Endothelial cell (in vitro differentiated cells): ENCODE results near the gene NSD2. TPM values are rescaled to one million over a fixed set of nuclear protein-coding genes. Genes with fewer than 3 reads are reported as not detected.

Experiments
- DNase-seq: peaks from one replicate; pipeline ENCODE4 v3.0.0; 2021; ENCODE audit warnings: low spot score
- H3K27ac Mint-ChIP-seq: one replicate; pipeline ENCODE4 v1.8.0; 2021; ENCODE audit warnings: mixed read lengths, inconsistent platforms; ENCODE audit not compliant: unreplicated experiment
- H3K27me3 Mint-ChIP-seq: one replicate; pipeline ENCODE4 v1.8.0; 2021; ENCODE audit warnings: mild to moderate bottlenecking, moderate library complexity, mixed read lengths, inconsistent platforms; ENCODE audit not compliant: unreplicated experiment
- H3K36me3 Mint-ChIP-seq: one replicate; pipeline ENCODE4 v1.8.0; 2021; ENCODE audit warnings: mild to moderate bottlenecking, low read depth, mixed read lengths, inconsistent platforms; ENCODE audit not compliant: unreplicated experiment
- H3K4me1 Mint-ChIP-seq: one replicate; pipeline ENCODE4 v1.8.0; 2021; ENCODE audit warnings: mild to moderate bottlenecking, mixed read lengths, inconsistent platforms; ENCODE audit not compliant: unreplicated experiment
- H3K4me3 Mint-ChIP-seq: one replicate; pipeline ENCODE4 v1.8.0; 2021; ENCODE audit warnings: mild to moderate bottlenecking, mixed read lengths, inconsistent platforms; ENCODE audit not compliant: unreplicated experiment
- H3K9me3 Mint-ChIP-seq: one replicate; pipeline ENCODE4 v1.8.0; 2021; ENCODE audit warnings: mixed read lengths, inconsistent platforms; ENCODE audit not compliant: unreplicated experiment
- total RNA-seq: library from RNA; stranded (reverse); fragmentation: NEBNext Ultra II Directional; extraction: Animal tissue kit (Norgen Biotek cat#: 25700); gene quantifications from one replicate; pipeline ENCODE4 v1.2.1, GENCODE V29; 2021; ENCODE audit not compliant: unreplicated experiment
- TF ChIP-seq, protein P1 (sequence below): fragments of 200-600 bp; sonication (generic); IDR thresholded peaks from one replicate; pipeline ENCODE4 v1.5.0; 2021; ENCODE audit warnings: antibody characterized with exemption; ENCODE audit not compliant: unreplicated experiment

Gene NSD2
- total RNA-seq, 1 donor from 2014 or later: 93.5 TPM

DNA sequence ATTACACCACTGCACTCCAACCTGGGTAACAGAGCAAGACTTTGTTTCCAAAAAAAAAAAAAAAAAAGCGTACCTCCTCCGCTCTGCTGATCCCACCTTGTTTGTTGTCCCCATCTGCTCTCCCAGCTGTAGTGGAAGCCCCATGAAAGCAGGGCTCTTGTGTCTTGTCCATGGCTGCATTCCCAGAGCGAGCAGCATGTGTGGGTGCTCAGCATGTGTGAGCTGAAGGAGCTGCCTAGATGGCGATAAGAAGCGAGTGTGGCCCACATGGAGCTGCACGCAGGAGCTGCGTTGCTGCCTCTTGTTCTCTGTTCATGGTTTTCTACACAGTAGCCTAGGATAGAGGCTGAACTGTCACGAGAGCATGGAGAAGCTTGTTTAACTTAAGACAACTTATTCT lies 12.4 kb downstream of the NSD2 start:
- Mint-ChIP-seq H3K27me3 (peaks cover 9% of the 10 kb centered on the region), H3K27ac (no peak overlapping the region), H3K4me3 (no peak overlapping the region), H3K36me3 (peaks cover 6% of the 10 kb centered on the region), H3K9me3 (no peaks in the 10 kb centered on the region), H3K4me1 (peaks cover 22% of the 10 kb centered on the region)
- TF ChIP-seq, protein P1, sequence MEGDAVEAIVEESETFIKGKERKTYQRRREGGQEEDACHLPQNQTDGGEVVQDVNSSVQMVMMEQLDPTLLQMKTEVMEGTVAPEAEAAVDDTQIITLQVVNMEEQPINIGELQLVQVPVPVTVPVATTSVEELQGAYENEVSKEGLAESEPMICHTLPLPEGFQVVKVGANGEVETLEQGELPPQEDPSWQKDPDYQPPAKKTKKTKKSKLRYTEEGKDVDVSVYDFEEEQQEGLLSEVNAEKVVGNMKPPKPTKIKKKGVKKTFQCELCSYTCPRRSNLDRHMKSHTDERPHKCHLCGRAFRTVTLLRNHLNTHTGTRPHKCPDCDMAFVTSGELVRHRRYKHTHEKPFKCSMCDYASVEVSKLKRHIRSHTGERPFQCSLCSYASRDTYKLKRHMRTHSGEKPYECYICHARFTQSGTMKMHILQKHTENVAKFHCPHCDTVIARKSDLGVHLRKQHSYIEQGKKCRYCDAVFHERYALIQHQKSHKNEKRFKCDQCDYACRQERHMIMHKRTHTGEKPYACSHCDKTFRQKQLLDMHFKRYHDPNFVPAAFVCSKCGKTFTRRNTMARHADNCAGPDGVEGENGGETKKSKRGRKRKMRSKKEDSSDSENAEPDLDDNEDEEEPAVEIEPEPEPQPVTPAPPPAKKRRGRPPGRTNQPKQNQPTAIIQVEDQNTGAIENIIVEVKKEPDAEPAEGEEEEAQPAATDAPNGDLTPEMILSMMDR: no peak
- no peak for DNase-seq

DNA sequence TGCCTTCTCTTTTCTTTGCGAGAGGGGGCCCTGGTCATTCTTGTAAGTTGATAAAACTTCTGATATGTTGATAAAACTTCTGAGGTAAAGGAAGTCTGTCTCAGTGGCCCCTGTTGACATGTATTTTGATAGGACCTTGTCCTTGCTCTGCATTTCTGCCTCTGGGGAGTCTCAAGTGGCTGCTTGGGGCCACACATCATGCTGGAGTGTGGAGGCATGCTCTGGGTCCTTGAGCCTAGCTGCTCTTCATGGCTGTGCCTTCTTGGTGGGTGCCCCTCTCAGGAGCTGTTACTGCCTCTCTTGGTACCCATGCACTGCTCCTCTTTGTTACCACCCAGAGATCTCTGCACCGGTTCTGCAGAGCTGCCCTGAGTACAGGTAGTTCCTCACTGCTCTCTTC lies 14.2 kb downstream of the NSD2 start:
- Mint-ChIP-seq H3K27me3 (peaks cover 7% of the 10 kb centered on the region), H3K9me3 (no peaks in the 10 kb centered on the region), H3K27ac (no peak overlapping the region), H3K4me3 (no peak overlapping the region), H3K4me1 (peaks cover 15% of the 10 kb centered on the region), H3K36me3 (no peaks in the 10 kb centered on the region)
- no peak for DNase-seq
- TF ChIP-seq, protein P1: no peak

DNA sequence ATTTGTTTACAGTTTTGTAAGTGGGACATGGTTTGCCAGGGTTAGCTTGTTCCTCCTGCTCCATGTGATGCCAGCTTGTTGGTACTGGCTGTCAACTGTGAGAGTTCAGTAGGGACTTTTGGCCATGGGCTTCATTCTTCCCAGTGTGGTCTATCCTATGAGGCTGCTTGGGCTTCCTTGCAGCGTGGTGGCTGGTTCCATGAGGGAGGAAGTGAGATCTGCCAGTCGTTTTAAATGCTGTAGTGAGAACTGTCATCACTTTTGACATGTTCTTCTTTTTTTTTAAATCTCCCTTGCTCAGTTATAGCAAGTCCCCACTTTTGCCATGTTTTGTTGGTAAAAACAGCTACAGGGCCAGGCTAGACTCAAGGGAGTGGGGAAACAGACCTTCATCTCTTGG lies 15.9 kb downstream of the NSD2 start:
- no peaks in the 10 kb centered on the region for H3K9me3 Mint-ChIP-seq
- H3K36me3 Mint-ChIP-seq: no peaks in the 10 kb centered on the region
- H3K27ac Mint-ChIP-seq: no peak overlapping the region
- H3K4me1 Mint-ChIP-seq: peaks cover 8% of the 10 kb centered on the region
- no peak overlapping the region for H3K4me3 Mint-ChIP-seq
- H3K27me3 Mint-ChIP-seq: peaks cover 3% of the 10 kb centered on the region
- DNase-seq: no peak
- TF ChIP-seq, protein P1: no peak

DNA sequence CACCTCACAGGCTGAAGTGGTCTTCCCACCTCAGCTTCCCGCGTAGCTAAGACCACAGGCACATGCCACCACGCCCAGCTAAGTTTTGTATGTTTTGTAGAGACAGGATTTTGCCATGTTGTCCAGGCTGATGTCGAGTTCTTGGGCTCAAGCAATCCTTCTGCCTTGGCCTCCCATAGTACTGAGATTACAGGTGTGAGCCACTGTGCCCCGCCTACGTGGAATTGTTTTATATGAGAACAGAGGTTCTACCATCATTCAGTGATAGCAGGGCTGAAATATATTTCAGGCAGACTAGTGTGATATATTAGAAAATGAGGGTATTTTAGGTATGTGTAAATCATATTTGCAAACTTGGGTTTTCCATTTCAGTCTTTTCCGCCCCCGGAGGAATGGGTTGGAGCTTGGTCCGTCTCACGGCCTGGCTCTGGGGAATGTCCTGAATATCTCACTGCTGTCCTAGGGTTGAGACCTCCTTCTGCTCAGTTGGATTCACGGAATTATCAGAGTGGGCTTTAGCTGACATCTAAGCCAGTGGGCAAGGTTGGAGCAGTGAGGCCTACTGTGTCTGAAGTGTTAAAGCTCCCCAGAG lies 19.9 kb downstream of the NSD2 start:
- H3K27me3 Mint-ChIP-seq: no peaks in the 10 kb centered on the region
- H3K4me1 Mint-ChIP-seq: peaks cover 5% of the 10 kb centered on the region
- no peaks in the 10 kb centered on the region for H3K9me3 Mint-ChIP-seq
- no peaks in the 10 kb centered on the region for H3K36me3 Mint-ChIP-seq
- H3K27ac Mint-ChIP-seq: no peak overlapping the region
- no peak for DNase-seq
- no peak overlapping the region for H3K4me3 Mint-ChIP-seq
- TF ChIP-seq, protein P1: no peak

DNA sequence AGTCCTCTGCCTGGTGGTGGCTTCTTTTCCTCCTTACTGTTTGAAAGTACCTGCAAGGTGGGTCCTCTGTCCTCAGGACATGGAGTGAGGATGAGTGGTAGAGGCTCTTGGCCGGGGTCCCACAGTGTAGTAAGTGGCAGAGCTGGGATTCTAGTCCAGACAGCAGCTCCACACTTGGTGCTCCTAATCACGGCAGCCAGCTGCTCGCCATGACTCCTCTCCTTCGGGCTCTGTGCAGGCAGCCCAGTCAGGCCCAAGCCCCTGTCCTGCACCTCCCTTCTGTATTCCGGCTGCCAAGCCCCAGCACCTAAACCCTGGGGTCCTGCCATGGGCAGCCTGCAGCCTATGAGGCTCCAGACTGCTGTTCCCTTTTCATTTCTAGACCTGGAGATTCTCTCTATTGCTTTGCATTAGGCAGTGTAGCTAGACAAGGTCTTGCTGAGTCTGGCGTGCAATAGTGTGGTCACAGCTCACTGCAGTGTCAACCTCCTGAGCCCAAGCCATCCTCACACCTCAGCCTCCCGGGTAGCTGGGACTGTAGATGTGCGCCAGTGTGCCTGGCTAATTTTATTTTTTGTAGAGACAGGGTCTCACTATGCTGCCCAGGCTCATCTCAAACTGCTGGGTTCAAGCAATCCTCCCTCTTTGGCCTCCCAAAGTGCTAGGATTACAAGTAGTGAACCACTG lies 24.9 kb downstream of the NSD2 start:
- Mint-ChIP-seq H3K9me3 (no peaks in the 10 kb centered on the region), H3K27me3 (no peaks in the 10 kb centered on the region), H3K36me3 (peaks cover 4% of the 10 kb centered on the region), H3K4me3 (no peak overlapping the region), H3K4me1 (peaks cover 5% of the 10 kb centered on the region), H3K27ac (no peak overlapping the region)
- TF ChIP-seq, protein P1: no peak
- no peak for DNase-seq
